ENCODE results near the gene IRF2BPL.

DNA sequence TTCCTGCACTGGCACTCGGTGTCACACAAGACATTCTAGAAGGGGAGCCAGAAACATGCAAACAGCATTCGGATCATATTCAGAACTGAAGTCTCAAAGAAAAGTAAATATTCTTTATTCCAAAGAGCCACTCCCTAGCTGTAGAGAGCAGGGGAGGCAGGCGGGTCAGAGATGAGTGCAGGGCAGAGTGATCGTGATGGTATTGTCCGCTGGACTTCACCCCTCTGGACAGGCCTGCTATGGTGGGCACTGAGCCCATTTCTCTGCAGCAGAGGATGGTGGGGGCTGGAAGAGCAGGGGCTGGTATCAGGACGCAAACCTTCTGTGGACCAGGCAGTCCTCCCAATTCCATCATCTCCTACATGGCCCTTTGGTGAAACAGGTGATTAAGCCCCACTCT, 25.6 kb downstream of the IRF2BPL start:
- TF ChIP-seq, protein P1, sequence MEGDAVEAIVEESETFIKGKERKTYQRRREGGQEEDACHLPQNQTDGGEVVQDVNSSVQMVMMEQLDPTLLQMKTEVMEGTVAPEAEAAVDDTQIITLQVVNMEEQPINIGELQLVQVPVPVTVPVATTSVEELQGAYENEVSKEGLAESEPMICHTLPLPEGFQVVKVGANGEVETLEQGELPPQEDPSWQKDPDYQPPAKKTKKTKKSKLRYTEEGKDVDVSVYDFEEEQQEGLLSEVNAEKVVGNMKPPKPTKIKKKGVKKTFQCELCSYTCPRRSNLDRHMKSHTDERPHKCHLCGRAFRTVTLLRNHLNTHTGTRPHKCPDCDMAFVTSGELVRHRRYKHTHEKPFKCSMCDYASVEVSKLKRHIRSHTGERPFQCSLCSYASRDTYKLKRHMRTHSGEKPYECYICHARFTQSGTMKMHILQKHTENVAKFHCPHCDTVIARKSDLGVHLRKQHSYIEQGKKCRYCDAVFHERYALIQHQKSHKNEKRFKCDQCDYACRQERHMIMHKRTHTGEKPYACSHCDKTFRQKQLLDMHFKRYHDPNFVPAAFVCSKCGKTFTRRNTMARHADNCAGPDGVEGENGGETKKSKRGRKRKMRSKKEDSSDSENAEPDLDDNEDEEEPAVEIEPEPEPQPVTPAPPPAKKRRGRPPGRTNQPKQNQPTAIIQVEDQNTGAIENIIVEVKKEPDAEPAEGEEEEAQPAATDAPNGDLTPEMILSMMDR (IDR thresholded peaks at IDR 0.05), result no peak
- no peak for TF ChIP-seq POLR2A (IDR thresholded peaks at IDR 0.05)

All from adrenal gland (tissue), 5 donors.